SU-DHL-6 (cell line): ENCODE results near the gene AJUBA.

Experiments
- H2AFZ ChIP-seq: fragments of 200-600 bp; sonication (generic); 2 replicates; pipeline ENCODE4 v1.6.1; 2014; ENCODE audit warnings: low read depth, mild to moderate bottlenecking, moderate library complexity, mixed read lengths, antibody characterized with exemption, low read length; ENCODE audit not compliant: severe bottlenecking
- H3F3A ChIP-seq: fragments of 200-600 bp; shearing (Covaris generic); 2 replicates; pipeline ENCODE4 v1.6.0; 2016; ENCODE audit warnings: antibody characterized with exemption, mild to moderate bottlenecking; ENCODE audit not compliant: insufficient read depth
- H3K27ac ChIP-seq: fragments of 200-600 bp; sonication (generic); 2 replicates; pipeline ENCODE4 v1.5.1; 2016; ENCODE audit warnings: low read depth, mild to moderate bottlenecking, low read length, moderate library complexity, mixed read lengths
- H3K27me3 ChIP-seq: fragments of 200-600 bp; sonication (generic), shearing (Covaris generic); 2 replicates; pipeline ENCODE4 v1.6.0; 2014; ENCODE audit warnings: mild to moderate bottlenecking, low read length
- H3K36me3 ChIP-seq: fragments of 200-600 bp; sonication (generic); 2 replicates; pipeline ENCODE4 v1.6.1; 2014; ENCODE audit warnings: mild to moderate bottlenecking, low read length, mixed read lengths
- H3K4me2 ChIP-seq: fragments of 300-600, 200-600 bp; shearing (Covaris generic), sonication (generic); 2 replicates; pipeline ENCODE4 v1.6.0; 2014; ENCODE audit warnings: low read length, low read depth, mild to moderate bottlenecking; ENCODE audit not compliant: poor library complexity, severe bottlenecking
- H3K4me3 ChIP-seq: fragments of 200-600 bp; sonication (generic); 2 replicates; pipeline ENCODE4 v1.5.1; 2014; ENCODE audit warnings: antibody characterized with exemption, low read length, mild to moderate bottlenecking, mixed read lengths; ENCODE audit not compliant: insufficient read depth, poor library complexity, severe bottlenecking
- H3K79me2 ChIP-seq: fragments of 200-600 bp; sonication (generic); 2 replicates; pipeline ENCODE4 v1.6.1; 2014; ENCODE audit warnings: mild to moderate bottlenecking, low read length, moderate library complexity; ENCODE audit not compliant: insufficient read depth
- H3K9ac ChIP-seq: fragments of 200-600 bp; sonication (generic); 2 replicates; pipeline ENCODE4 v1.7.0; 2014; ENCODE audit warnings: mild to moderate bottlenecking, low read length
- H3K9me2 ChIP-seq: fragments of 200-600 bp; sonication (generic); replicated peaks from 2 replicates; pipeline ENCODE4 v1.6.1; 2014; ENCODE audit warnings: low read length; ENCODE audit not compliant: insufficient read depth
- H3K9me3 ChIP-seq: fragments of 200-600 bp; sonication (generic); 2 replicates; pipeline ENCODE4 v1.6.1; 2014; ENCODE audit warnings: low read length, mixed read lengths; ENCODE audit not compliant: insufficient read depth
- H4K20me1 ChIP-seq: fragments of 200-600 bp; sonication (generic); 2 replicates; pipeline ENCODE4 v1.6.1; 2014; ENCODE audit warnings: low read depth, mild to moderate bottlenecking, antibody characterized with exemption, low read length, moderate library complexity, mixed read lengths
- CTCF ChIP-seq: fragments of 200-600 bp; sonication (generic); IDR thresholded peaks from one replicate; pipeline ENCODE4 v1.5.1; 2017; ENCODE audit warnings: antibody characterized with exemption, mild to moderate bottlenecking, low read length, moderate library complexity; ENCODE audit not compliant: insufficient read depth, poor library complexity, severe bottlenecking
- EZH2phosphoT487 ChIP-seq: fragments of 200-600 bp; sonication (generic), shearing (Covaris generic); conservative IDR thresholded peaks from 2 replicates; pipeline ENCODE4 v1.6.1; 2018; ENCODE audit warnings: mild to moderate bottlenecking, antibody characterized with exemption, low read length, moderate library complexity, mixed read lengths

AJUBA gene

GRCh38 chr14:22995889-22996625 lies 13.7 kb upstream of the AJUBA start:
- no peaks in the 10 kb centered on the region for H3K9me2 ChIP-seq
- no peaks in the 10 kb centered on the region for H3F3A ChIP-seq
- H3K9me3 ChIP-seq = no peaks in the 10 kb centered on the region
- TF ChIP-seq CTCF (no peak), EZH2phosphoT487 (no peak)
- H4K20me1 ChIP-seq = no peaks in the 10 kb centered on the region
- H3K27me3 ChIP-seq = no peaks in the 10 kb centered on the region
- no peak overlapping the region for H3K4me2 ChIP-seq
- H3K4me3 ChIP-seq = no peak overlapping the region
- no peaks in the 10 kb centered on the region for H3K36me3 ChIP-seq
- no peak overlapping the region for H3K27ac ChIP-seq
- H3K79me2 ChIP-seq = no peaks in the 10 kb centered on the region
- H2AFZ ChIP-seq = no peak overlapping the region
- no peak overlapping the region for H3K9ac ChIP-seq

GRCh38 chr14:22994762-22995275 lies 12.5 kb upstream of the AJUBA start:
- Histone ChIP-seq H3K27ac (no peak overlapping the region), H3K36me3 (no peaks in the 10 kb centered on the region), H3K79me2 (no peaks in the 10 kb centered on the region), H3K4me3 (no peak overlapping the region), H3K9me2 (no peaks in the 10 kb centered on the region), H3K9ac (no peak overlapping the region), H3K27me3 (no peaks in the 10 kb centered on the region), H2AFZ (no peak overlapping the region), H3K9me3 (no peaks in the 10 kb centered on the region), H3K4me2 (no peak overlapping the region), H4K20me1 (no peaks in the 10 kb centered on the region), H3F3A (no peaks in the 10 kb centered on the region)
- TF ChIP-seq EZH2phosphoT487 (no peak), CTCF (peak; percentile 69)

GRCh38 chr14:22993517-22993916 lies 11.2 kb upstream of the AJUBA start:
- H3K9ac ChIP-seq = no peak overlapping the region

More at GRCh38 chr14:22993517-22993916, 11.2 kb upstream of the AJUBA start:
- H3K9me3 ChIP-seq = no peaks in the 10 kb centered on the region
- H3K27ac ChIP-seq = no peak overlapping the region
- no peak overlapping the region for H3K4me3 ChIP-seq
- no peaks in the 10 kb centered on the region for H4K20me1 ChIP-seq
- no peaks in the 10 kb centered on the region for H3K79me2 ChIP-seq
- no peaks in the 10 kb centered on the region for H3K36me3 ChIP-seq
- TF ChIP-seq CTCF = no peak
- no peak for TF ChIP-seq EZH2phosphoT487
- H3K4me2 ChIP-seq = no peak overlapping the region
- H3K27me3 ChIP-seq = no peaks in the 10 kb centered on the region
- no peaks in the 10 kb centered on the region for H3K9me2 ChIP-seq
- no peak overlapping the region for H2AFZ ChIP-seq
- H3F3A ChIP-seq = no peaks in the 10 kb centered on the region
